ENCODE results near the gene HACD1. TPM values are rescaled to one million over a fixed set of nuclear protein-coding genes. Genes with fewer than 3 reads are reported as not detected.

The HACD1 gene
- total and polyA plus RNA-seq, 2 of the 4 experiments (the other 2 are of a cell fraction) = 10.0 to 24.9 TPM

DNA sequence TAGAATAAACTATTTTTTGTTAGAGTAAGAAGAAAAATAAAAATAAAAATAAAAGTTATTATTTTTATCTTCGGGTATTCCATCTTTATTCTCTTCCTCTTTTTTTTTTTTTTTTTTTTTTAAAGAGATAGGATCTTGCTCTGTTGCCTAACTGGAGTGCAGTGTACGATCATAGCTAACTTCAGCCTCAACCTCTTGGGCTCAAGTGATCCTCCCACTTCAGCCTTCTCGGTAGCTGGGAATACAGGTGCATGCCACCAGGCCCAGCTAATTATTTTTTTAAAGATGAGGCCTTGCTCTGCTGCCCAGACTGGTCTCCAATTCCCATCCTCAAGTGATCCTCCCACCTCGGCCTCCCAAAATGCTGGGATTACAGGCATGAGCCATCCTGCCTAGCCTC is 42.2 kb upstream of the HACD1 start:
- TF ChIP-seq, protein P1, sequence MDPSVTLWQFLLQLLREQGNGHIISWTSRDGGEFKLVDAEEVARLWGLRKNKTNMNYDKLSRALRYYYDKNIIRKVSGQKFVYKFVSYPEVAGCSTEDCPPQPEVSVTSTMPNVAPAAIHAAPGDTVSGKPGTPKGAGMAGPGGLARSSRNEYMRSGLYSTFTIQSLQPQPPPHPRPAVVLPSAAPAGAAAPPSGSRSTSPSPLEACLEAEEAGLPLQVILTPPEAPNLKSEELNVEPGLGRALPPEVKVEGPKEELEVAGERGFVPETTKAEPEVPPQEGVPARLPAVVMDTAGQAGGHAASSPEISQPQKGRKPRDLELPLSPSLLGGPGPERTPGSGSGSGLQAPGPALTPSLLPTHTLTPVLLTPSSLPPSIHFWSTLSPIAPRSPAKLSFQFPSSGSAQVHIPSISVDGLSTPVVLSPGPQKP (IDR thresholded peaks at IDR 0.05; ENCODE audit: borderline replicate concordance, low read depth, low read length) = no peak
- no peak for TF ChIP-seq RFX5 (IDR thresholded peaks at IDR 0.05; ENCODE audit: low read depth, low read length)
- TF ChIP-seq, protein P2, sequence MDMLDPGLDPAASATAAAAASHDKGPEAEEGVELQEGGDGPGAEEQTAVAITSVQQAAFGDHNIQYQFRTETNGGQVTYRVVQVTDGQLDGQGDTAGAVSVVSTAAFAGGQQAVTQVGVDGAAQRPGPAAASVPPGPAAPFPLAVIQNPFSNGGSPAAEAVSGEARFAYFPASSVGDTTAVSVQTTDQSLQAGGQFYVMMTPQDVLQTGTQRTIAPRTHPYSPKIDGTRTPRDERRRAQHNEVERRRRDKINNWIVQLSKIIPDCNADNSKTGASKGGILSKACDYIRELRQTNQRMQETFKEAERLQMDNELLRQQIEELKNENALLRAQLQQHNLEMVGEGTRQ (IDR thresholded peaks at IDR 0.05; ENCODE audit: low read depth, low read length) = no peak
- TF ChIP-seq POLR2A (IDR thresholded peaks at IDR 0.05; ENCODE audit: low read depth, low read length) = no peak
- TF ChIP-seq CHD1 (IDR thresholded peaks at IDR 0.05; ENCODE audit: low read depth, low read length) = no peak
- TF ChIP-seq BHLHE40 (IDR thresholded peaks at IDR 0.05; ENCODE audit: low read depth, low read length) = no peak
- no peak for TF ChIP-seq CEBPB (IDR thresholded peaks at IDR 0.05; ENCODE audit: low read depth, low read length)
- no peak for TF ChIP-seq MXI1 (IDR thresholded peaks at IDR 0.05; ENCODE audit: borderline replicate concordance, low read depth, low read length)
- TF ChIP-seq SMC3 (IDR thresholded peaks at IDR 0.05; ENCODE audit: low read depth, low read length) = no peak
- TF ChIP-seq NFE2L2 (IDR thresholded peaks at IDR 0.05; ENCODE audit: low read depth, low read length) = no peak
- TF ChIP-seq, protein P3, sequence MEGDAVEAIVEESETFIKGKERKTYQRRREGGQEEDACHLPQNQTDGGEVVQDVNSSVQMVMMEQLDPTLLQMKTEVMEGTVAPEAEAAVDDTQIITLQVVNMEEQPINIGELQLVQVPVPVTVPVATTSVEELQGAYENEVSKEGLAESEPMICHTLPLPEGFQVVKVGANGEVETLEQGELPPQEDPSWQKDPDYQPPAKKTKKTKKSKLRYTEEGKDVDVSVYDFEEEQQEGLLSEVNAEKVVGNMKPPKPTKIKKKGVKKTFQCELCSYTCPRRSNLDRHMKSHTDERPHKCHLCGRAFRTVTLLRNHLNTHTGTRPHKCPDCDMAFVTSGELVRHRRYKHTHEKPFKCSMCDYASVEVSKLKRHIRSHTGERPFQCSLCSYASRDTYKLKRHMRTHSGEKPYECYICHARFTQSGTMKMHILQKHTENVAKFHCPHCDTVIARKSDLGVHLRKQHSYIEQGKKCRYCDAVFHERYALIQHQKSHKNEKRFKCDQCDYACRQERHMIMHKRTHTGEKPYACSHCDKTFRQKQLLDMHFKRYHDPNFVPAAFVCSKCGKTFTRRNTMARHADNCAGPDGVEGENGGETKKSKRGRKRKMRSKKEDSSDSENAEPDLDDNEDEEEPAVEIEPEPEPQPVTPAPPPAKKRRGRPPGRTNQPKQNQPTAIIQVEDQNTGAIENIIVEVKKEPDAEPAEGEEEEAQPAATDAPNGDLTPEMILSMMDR (conservative IDR thresholded peaks at IDR 0.05; ENCODE audit: low read depth, low read length) = no peak
- TF ChIP-seq MAZ (IDR thresholded peaks at IDR 0.05; ENCODE audit: borderline replicate concordance, low read depth, low read length) = no peak
- TF ChIP-seq RCOR1 (IDR thresholded peaks at IDR 0.05; ENCODE audit: insufficient replicate concordance, low read length) = no peak
- Histone ChIP-seq H2BK20ac (ENCODE audit: low read depth, low read length) (no peak overlapping the region), H3K9me3 (ENCODE audit: control insufficient read depth, insufficient read depth, low read length) (no peaks in the 10 kb centered on the region), H3K27ac (ENCODE audit: insufficient read depth, low read length) (no peak overlapping the region), H3K4me1 (ENCODE audit: control insufficient read depth, insufficient read depth, low read length) (peaks cover 3% of the 10 kb centered on the region; the same call in 1 of the 2 replicates), H3K4ac (ENCODE audit: low read depth, low read length) (no peak overlapping the region), H2BK120ac (ENCODE audit: low read depth, low read length) (no peak overlapping the region), H2AFZ (replicated peaks; ENCODE audit: low read length, poor library complexity) (no peak overlapping the region), H3K23ac (ENCODE audit: low read depth, low read length) (no peak overlapping the region), H3K27me3 (ENCODE audit: control insufficient read depth, insufficient read depth, low read length) (no peaks in the 10 kb centered on the region), H3K4me3 (ENCODE audit: insufficient read depth, low read depth, low read length) (no peak overlapping the region), H2BK15ac (ENCODE audit: low read depth, low read length) (no peak overlapping the region), H2BK5ac (ENCODE audit: low read depth, low read length, poor library complexity, severe bottlenecking) (peak overlapping the region; percentile 17), H3K79me1 (ENCODE audit: low read depth in 1 of 2, low read length in 2 of 2) (peaks cover 14 to 60% of the 10 kb centered on the region in 2 experiments), H4K20me1 (ENCODE audit: insufficient read depth, low read length) (peaks cover 17% of the 10 kb centered on the region; the same call in 1 of the 2 replicates), H2AK5ac (ENCODE audit: low read depth, low read length) (no peak overlapping the region), H3K4me2 (ENCODE audit: low read depth, low read length) (no peak overlapping the region), H3K14ac (replicated peaks; ENCODE audit: low read depth, low read length) (no peak overlapping the region), H3K9me1 (ENCODE audit: insufficient read depth, low read length) (peaks cover 3% of the 10 kb centered on the region; the same call in 1 of the 2 replicates), H4K91ac (ENCODE audit: insufficient read depth, low read depth, low read length) (no peak overlapping the region), H3K18ac (ENCODE audit: low read depth, low read length) (no peak overlapping the region), H4K5ac (ENCODE audit: low read depth, low read length) (no peak overlapping the region), H3K9ac (ENCODE audit: low read depth, low read length) (no peak overlapping the region), H2AK9ac (replicated peaks; ENCODE audit: low read depth, low read length, poor library complexity) (no peak overlapping the region), H3K36me3 (ENCODE audit: control insufficient read depth, insufficient read depth, low read length) (peaks cover 7% of the 10 kb centered on the region), H3K56ac (ENCODE audit: extremely low read depth, insufficient read depth, low read length) (no peak overlapping the region), H4K8ac (ENCODE audit: low read depth in 2 of 2, low read length in 2 of 2) (0 out of 4 replicates have a peak overlapping the region, but pooled peaks of 1 of the 2 experiments have one; percentile 22)
- DNase-seq = no peak
- CTCF ChIA-PET = no interaction called here
- BruUV-seq (replicated peaks) = no TSS peak
- dilution Hi-C loops (cut with HindIII; ENCODE audit: low sequenced_read_pairs, unreplicated experiment) = no loop called here
- intact Hi-C loops (cut with micrococcal nuclease) = no loop called here
- POLR2A ChIA-PET (ENCODE audit: unreplicated experiment) = no interaction called here
- ATAC-seq (ENCODE audit: low read depth) = no peak
- WGBS, 2 experiments (ENCODE audit: extremely low coverage in 2 of 2, insufficient read length in 1 of 2) = no CpG with 5 or more reads among the region's 4 CpGs
- in situ Hi-C loops (cut with MboI; ENCODE audit: low sequenced_read_pairs) = no loop called here

Data from IMR-90 (cell line).